ENCODE measurements around the gene DDX6.
"Not testable (repeated sequence)": the region's sequence is repeated elsewhere in the genome, so short reads cannot be mapped to it uniquely, and the experiment has no call there.

DDX6 gene, protein sequence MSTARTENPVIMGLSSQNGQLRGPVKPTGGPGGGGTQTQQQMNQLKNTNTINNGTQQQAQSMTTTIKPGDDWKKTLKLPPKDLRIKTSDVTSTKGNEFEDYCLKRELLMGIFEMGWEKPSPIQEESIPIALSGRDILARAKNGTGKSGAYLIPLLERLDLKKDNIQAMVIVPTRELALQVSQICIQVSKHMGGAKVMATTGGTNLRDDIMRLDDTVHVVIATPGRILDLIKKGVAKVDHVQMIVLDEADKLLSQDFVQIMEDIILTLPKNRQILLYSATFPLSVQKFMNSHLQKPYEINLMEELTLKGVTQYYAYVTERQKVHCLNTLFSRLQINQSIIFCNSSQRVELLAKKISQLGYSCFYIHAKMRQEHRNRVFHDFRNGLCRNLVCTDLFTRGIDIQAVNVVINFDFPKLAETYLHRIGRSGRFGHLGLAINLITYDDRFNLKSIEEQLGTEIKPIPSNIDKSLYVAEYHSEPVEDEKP
- total RNA-seq: 614 to 625 reads per million in 2 donors

DNA sequence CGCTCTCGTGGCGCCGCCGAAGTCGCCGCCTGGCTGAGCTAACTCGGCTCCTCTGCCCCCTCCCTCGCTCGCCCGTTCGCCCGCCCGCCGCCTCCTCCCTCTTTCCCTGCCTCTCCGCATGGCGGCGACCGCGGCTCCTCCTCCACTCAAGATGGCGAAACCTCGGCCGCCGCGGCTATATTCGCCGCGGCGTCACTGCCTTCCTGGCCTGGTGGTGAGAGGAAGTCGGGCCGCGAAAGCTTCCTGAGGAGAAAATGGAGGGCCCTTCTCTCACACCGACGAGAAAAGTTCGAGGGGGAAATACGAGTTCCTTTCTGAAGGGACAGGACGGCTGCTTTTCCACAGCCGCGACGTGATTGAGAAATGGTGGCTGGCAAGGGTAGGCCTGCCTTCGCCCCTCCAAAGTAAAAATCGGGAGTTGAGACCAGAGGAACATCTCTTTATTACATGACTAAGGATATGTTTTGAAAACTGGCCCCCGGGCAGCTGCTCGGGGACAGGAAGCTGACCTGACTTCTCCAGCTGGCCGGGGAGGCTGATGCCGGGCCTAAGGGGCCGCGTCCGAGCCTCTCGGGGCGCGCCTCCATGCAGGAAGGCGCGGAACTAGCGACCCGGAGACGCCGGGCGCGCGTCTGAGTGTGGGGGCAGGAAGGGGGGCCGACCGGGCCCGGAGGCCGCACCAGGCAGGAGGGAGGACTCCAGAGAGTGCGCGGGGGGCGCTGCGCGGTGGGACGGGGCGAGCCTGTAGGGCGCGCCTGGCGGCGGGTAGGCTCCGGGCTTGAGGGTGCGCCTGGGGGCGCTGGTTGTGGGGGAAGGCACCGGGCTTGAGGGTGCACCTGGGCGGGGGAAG lies at the start of gene DDX6:
TSS of gene DDX6 (minus strand) at position 54 of the 850 bp plus-strand sequence. CDS start 4,913 bp downstream, outside the sequence.
- peak; percentile 86 for DNase-seq

DNA sequence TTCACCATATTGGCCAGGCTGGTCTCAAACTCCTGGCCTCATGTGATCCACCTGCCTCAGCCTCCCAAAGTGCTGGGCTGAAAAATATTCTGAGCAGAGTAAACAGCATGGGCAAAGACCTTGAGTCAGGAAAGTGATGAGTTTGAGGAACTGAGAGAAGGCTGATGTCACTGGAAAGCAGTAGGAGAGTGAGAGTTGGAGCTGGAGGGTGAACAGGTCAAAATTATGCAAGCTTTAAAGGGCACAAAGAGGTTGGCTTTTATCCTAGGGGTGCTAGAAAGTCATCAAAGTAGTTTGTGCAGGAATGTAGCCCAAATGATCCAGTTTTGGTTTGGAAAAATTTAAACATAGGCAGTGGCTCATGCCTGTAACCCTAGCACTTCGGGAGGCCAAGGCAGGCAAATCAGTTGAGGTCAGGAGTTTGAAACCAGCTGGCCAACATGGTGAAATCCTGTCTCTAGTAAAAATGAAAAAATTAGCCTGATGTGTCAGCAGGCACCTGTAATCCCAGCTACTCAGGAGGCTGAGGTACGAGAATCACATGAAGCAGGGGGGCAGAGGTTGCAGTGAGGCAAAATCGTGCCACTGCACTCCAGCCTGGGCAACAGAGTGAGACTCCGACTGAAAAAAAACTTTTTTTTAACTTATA lies 48.1 kb upstream of the DDX6 start:
- DNase-seq: no peak

DNA sequence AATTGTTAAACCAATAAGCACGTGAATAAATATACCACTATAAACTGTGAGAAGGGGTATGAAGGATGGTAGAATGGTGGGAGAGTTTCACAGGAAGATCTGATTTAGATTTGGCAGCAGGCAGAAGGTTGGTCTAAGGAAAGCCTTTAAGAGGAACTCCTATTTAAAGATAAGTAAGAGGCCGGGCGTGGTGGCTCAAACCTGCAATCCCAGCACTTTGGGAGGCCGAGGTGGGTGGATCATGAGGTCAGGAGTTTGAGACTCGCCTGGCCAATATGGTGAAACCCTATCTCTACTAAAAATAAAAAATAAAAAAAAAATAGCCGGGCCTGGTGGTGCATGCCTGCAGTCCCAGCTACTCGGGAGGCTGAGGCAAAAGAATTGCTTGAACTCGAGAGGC lies 46.9 kb upstream of the DDX6 start:
- no peak for DNase-seq

DNA sequence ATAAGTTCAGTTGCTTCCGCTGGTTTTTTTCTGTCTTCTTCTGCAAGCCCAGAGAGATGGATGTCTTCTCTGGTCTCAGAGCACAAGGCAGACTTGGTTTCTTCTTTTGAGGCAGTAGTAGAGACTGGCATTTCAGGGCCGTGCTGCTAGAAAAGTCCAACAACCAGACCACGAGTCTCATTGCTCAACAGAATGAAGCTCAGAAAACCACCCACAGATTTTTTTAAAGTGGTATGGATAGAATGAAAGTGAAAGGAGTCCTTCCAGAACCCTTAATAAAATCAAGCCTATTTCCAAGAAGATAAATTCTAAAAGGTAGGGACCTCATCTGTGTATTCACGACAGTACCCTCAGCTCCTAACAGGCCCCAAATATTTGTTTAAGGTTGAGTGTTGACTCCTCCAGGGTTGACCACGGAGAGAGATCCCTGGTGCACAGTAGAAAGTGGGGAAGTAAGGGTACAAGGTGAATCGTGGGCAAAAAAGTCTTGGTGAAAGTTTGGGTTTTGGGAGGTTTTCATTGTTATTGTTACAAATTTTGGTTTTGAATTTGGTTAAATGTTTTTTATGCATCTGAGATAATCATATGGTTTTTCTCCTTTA lies 43.6 kb upstream of the DDX6 start:
- no peak for DNase-seq

DNA sequence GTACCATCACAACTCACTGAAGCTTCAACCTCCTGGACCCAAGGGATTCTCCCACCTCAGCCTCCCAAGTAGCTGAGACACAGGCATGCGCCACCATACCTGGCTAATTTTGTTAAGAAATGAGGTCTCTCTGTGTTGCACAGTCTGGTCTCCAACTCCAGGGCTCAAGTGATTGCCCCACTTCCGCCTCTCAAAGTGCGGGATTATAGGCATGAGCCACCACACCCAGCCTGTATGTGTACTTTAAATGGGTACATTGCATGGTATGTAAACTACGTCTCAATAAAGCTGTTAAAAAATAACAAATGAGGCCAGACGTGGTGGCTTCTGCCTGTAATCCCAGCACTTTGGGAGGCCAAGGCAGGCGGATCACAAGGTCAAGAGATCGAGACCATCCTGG lies 36.2 kb upstream of the DDX6 start:
- DNase-seq: no peak

DNA sequence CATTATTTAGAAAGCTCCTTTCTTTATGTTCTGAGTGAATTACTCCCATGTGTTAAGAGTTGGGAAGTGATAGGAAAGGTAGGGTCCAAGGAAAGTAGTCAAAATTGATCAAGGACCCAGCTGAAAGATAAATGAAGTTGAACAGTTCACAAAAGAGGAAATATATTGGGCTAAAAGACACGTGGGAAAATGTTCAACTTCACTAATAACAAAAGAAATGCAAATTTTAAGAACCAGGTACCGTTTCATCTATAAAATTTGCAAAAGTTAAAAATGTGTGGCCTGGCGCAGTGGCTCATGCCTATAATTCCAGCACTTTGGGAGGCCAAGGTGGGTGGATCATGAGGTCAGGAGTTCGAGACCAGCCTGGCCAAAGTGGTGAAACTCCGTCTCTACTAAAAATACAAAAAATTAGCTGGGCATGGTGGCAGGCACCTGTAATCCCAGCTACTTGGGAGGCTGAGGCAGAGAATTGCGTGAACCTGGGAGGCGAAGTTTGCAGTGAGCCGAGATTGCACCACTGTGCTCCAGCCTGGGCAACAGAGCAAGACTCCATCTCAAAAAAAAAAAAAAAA lies 32.1 kb upstream of the DDX6 start:
- not testable (repeated sequence) for DNase-seq

DNA sequence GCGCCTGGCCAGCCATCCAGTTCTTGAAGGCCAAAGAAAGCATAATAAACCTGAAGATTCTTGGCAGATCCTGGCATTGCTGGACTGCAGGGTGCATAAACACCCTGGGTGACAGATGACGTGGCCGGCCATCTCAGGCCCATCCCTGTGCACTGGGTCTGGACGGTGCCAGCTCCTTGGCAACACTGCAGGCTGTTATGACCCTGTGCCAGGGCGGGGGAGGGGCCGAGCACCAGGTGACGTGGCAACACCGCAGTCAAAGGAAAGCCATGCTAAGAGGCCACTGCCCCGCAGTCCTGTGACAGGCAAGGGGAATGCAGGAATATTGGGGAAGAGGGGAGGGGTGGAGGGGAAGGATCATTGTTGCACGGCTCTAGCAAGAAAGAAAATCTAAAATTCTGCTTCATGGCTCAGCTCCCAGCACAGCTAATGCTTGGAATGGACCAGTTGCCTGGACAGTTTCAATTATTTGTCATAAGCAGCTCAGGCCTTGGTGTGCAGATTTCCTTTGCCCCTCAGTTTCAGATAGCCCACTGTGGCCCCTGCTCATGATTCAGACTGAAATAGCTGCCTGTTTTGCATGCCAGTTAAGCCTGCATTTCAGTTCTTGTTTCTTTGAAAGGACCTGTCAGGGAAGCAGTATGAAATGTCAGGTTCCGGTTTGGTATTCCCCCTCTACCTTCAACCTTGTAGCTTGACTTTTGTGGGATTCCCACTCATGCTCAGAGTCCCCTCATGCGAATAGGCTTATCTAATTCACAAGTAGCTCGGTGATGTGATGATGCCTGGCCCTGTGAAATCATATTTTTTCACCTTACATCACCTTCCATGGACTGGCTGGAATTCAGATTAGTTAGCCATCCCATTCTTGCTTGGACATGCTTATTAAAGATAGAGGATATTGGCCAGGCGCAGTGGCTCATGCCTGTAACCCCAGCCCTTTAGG lies 29.7 kb upstream of the DDX6 start:
- DNase-seq: no peak

DNA sequence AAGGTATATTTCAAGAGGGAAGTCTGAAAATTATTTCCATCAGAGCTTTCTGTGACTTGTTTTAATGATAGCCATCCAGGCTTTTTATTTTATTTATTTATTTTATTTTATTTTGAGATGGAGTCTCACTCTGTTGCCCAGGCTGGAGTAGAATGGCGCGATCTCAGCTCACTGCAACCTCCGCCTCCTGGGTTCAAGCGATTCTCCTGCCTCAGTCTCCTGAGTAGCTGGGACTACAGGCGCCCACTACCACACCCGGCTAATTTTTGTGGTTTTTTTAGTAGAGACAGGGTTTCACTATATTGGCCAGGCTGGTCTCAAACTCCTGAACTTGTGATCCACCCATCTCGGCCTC lies 29.0 kb upstream of the DDX6 start:
- DNase-seq: not testable (repeated sequence)

DNA sequence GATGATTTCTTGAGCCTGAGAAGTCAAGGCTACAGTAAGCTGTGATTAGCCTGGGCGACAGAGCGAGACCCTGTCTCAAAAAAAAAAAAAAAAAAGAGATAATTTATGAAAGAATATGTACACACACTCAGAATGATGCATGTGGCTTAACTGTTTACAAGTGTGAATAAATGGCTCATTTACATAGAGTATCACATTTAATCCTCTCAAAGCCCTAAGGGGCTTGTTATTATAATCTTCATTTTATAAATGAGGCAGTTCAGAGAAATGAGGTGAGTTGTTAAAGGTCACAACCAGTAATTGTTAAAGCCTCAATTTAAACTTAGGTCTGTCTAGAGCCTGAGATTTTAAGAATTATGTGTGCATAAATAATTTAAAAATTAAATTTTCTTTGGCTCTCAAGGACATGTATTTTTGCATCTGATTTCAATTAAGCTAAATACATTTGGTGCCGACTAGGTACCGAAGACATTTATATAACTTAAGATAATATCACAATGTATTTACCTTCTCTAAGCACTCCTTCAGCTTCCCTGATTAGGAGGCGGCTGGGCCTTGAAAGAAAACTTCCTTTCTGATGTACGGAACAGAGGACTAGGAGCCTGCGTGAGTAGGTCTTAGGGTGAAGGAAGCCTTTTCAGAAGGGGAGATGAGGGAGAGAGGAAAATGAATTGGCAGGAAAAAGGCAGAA lies 28.5 kb upstream of the DDX6 start:
- no peak for DNase-seq

DNA sequence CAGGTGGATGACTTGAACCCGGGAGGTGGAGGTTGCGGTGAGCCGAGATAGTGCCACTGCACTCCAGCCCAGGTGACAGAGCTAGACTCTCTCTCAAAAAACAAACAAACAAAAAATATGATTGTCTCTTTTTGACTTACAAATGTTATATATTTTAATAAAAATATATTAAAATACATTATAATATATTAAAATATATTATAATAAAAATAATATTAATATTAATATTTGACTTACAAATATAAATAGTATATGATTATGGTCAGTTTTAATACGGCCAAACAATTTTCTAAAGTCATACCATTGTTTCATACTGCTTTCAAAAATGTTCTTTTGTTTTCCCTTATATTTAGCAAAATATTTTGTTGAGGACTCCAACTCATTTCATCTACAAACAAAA lies 27.2 kb upstream of the DDX6 start:
- DNase-seq: no peak

DNA sequence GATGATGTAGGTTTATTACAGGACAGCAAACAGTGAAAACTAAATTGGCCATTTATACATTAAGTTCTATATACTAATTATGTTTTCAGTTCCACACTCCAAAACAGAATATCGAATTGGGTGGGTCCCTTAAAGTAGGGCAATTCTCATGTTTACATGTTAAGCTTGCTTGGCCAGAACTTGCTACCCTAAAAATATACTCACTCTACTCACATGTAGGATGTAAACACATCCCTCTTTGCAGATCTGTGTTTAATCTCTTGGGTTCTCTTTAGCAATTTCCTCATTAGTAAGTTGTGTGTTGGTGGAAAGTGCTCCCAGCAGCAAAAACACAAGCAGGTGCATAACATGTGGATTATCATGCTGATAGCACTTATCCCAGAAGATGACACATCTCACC lies 22.6 kb upstream of the DDX6 start:
- no peak for DNase-seq

DNA sequence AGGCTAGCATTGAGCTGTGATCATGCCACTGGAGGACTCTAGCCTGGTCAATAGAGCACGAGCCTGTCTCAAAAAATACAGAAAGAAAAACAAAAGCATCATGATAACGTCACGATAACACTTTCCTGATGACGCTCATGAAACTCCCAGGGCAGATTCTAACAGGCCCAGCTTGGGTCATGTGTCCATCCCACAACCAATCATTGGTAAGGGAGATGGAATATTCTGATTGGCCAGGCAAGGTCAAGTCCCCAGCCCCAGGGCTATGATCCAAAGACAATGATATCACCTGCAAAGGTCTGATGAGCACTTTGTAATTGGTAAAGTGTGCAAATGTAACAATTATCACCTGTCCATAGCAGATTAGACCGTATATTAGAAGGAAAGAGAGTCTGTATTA lies 21.5 kb upstream of the DDX6 start:
- no peak for DNase-seq

DNA sequence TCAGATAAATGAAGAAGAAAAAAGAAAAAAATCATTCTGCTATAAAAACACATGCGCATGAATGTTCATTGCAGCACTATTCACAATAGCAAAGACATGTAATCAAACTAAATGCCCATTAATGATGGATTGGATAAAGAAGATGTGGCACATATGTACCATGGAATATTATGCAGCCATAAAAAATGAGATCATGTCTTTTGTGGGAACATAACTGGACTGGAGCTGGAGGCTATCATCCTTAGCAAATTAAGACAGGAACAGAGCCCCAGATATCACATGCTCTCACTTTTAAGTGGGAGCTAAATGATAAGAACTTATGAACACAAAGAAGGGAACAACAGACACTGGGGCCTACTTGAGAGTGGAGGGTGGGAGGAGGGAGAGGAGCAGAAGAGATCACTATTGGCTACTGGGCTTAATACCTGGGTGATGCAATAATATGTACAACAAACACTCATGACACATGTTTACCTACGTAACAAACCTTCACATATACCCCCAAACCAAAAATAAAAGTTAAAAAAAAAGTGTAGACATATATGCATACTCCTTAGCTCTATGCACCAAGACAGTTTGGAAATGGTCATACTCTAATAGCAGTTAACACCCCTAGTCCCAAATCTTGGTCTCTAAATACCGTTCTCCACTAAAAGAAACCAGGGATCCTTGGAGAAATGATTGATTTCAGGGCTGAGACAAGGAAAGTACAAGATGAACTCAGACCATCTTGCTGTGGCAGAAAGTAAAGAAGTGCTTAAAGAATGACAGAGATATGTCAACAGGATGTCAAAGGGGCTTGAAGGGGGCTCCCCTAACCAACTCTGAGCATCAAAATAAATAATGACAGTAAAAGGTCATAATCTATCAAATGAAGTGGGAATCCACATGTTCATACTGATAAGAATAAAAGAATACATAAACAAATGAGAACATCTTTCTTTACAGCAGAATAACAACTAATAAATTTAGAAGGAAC lies 17.1 kb upstream of the DDX6 start:
- no peak for DNase-seq

DNA sequence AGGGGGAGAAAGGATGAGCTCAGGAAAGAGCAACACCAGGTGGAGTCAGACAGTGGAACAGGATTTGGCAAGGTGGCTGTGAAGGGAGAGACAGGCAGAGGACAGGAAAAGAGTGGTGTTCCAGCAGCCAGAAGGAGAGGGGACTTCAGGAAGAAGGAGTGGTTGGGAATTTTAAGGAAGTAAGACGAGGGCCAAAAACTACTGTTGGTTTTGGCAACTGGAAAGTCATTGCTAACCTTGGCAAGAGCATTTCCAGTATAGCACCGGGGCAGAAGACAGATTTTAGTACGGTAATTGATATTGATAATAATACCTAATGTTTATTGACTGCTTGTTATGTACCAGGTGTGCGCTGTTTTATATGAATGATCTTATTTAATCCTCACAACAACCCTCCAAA lies 15.4 kb upstream of the DDX6 start:
- DNase-seq: no peak

DNA sequence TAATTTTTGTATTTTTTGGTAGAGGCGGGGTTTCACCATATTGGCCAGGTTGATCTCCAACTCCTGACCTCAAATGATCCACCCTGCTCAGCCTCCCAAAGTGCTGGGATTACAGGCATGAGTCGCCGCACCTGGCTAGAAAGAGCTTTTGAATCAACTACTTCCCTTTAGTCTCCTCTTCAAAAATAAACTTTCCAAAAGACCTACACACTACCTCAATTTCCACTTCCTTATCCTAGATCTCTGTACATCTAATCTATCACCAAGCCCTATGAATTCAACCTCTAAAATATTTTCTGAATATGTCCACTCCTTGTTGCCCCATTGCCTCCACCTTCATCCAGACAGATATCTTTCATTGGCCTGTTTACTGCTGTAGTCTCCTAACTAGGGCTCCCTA lies 13.1 kb upstream of the DDX6 start:
- no peak for DNase-seq

DNA sequence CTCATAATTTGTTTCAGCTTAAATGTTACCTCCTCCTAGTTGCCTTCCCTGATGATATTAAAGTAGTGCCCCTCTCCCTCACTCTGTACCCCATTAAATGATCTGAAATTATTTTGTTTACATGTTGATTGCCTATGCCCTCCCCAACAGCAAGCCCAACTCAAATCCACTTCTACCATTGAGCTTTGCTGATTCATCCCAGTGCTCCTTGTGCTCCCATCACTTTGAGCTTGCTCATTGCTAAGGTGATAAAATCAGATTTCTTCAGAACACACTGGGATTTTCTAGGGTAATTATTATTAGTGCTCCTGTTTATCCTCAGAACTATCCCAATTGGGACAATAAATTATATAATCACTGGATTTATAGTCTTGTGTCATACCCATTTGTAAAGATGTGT lies 8.4 kb upstream of the DDX6 start:
- DNase-seq: no peak

DNA sequence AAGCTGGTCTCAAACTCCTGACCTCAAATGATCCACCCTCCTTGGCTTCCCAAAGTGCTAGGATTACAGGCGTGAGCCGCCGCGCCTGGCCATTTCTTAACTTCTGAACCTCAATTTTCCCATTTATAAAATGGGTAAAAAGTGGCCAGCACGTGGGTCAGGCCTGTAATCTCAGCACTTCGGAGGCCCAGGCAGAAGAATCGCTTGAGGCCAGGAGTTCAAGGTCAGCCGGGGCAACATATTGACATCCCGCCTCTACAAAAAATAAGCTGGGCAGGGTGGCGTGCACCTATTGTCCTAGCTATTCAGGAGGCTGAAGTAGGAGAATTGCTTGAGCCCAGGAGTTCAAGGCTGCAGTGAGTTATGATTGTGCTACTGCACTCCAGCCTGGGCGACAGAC lies 6.5 kb upstream of the DDX6 start:
- no peak for DNase-seq

DNA sequence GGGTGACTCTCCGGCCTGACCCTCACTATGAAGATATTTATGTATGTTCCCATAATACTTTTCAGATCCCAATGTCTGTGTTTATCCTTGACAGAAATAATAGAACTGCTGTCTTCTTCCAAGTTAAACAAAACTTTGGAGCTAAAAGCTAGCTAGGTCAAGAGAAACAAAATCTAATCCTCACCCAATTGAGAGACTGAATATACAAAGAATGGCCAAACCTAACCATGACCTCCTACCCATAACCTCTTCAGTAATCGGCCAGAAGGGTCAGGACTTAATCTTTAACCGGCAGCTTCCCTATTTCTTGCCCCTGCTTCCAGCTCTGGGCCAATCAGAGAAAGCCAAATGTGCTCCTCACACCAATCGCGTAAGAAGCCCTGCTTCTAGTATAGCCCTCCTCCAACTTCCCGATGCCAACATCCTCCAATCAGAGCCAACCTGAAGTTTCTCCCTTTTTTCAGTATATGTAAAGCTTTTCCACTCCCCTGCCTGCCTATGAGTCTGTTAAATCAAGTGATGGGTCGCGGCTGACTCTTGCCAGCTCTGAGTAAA lies 1.7 kb upstream of the DDX6 start:
- DNase-seq: no peak

DNA sequence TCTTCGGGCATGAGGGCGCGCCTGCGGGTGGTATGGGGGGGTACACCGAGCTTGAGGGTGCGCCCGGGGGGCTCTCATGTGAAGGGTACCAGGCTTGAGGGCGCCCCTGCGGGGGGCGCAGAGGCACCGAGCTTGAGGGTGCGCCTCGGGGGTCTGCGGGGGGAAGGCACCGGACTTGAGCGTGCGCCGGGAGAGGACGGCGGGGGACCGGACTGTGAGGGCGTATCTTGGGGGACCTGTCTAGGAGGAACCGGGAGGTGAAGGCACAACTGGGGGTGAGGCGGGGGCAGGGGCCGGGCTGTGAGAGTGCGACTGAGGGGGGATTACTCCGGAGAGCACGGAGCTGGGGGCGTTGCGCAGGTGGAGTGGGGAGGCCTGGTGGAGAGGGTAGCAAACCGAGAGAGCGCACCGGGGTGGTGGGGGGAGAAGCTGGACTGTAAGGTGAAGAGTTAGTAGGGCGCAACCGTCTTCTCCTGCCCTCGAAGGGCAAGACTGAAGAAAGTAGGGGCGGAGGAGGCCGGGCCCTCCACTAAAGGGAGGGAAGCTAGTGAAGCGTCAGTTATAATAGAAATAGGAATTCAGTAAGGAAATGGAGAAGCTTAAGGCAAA lies 1.1 kb upstream of the DDX6 start:
- peak; percentile 37 for DNase-seq

Data from activated gamma-delta T cell (primary cell).